ENCODE data around the gene ZNF628. TPM values are rescaled to one million over a fixed set of nuclear protein-coding genes. Genes with fewer than 3 reads are reported as not detected.
A peak's percentile ranks its signal among the peaks of the same experiment; 100 is the strongest.

ZNF628 gene
- polyA plus RNA-seq, 1 experiment: 0.12 TPM

- Histone ChIP-seq H3K27me3 (ENCODE audit: control insufficient read depth, insufficient read depth, low read length) (peaks cover 3% of the 10 kb centered on the region), H3K4me3 (ENCODE audit: low read depth, low read length) (no peak overlapping the region), H3K27ac (ENCODE audit: low read depth, low read length) (no peak overlapping the region), H3K9me3 (ENCODE audit: control insufficient read depth, insufficient read depth, low read length) (no peaks in the 10 kb centered on the region)
- TF ChIP-seq CTCF (IDR thresholded peaks at IDR 0.05; ENCODE audit: low read depth, low read length): peak; percentile 90
- DNase-seq (ENCODE audit: low read depth, low spot score): no peak
- CTCF ChIA-PET: interaction anchor here (0.5 to 4.0 kb wide), 59 partner anchors 9 to 986 kb away, joined by 3 to 144 read pairs (median 6); partner anchors contain the start of genes DNAAF3, FIZ1, NAT14 and PPP6R1
- POLR2A ChIA-PET: interaction anchor here (0.6 to 1.7 kb wide), 5 partner anchors 9 to 60 kb away, joined by 3 to 6 read pairs (median 5); partner anchors contain the start of genes UBE2S and ZNF628
Measured at GRCh38 chr19:55467236-55468053, 9.0 kb upstream of the ZNF628 start.

- peaks cover 3% of the 10 kb centered on the region for H3K27me3 ChIP-seq (ENCODE audit: control insufficient read depth, insufficient read depth, low read length)
- no peak overlapping the region for H3K4me3 ChIP-seq (ENCODE audit: low read depth, low read length)
- CTCF ChIA-PET: interaction anchor here (0.5 to 4.0 kb wide), 43 partner anchors 9 to 380 kb away, joined by 3 to 144 read pairs (median 7); partner anchors contain the start of genes DNAAF3, NAT14, PPP6R1 and SSC5D
- TF ChIP-seq CTCF (IDR thresholded peaks at IDR 0.05; ENCODE audit: low read depth, low read length): no peak
- DNase-seq (ENCODE audit: low read depth, low spot score): no peak
- H3K9me3 ChIP-seq (ENCODE audit: control insufficient read depth, insufficient read depth, low read length): no peaks in the 10 kb centered on the region
- H3K27ac ChIP-seq (ENCODE audit: low read depth, low read length): no peak overlapping the region
- POLR2A ChIA-PET: interaction anchor here (1.0 to 1.7 kb wide), 4 partner anchors 8 to 60 kb away, joined by 3 to 6 read pairs (median 6); partner anchors contain the start of genes UBE2S and ZNF628
Measured at GRCh38 chr19:55468054-55468393, 8.4 kb upstream of the ZNF628 start.

- no peak for DNase-seq (ENCODE audit: low read depth, low spot score)
- no peaks in the 10 kb centered on the region for H3K27me3 ChIP-seq (ENCODE audit: control insufficient read depth, insufficient read depth, low read length)
- no peak overlapping the region for H3K4me3 ChIP-seq (ENCODE audit: low read depth, low read length)
- ChIA-PET POLR2A (no interaction called here), CTCF (interaction anchor here (0.5 to 0.9 kb wide), 2 partner anchors 10 to 33 kb away, joined by 3 to 8 read pairs; partner anchors contain the start of gene ISOC2)
- H3K27ac ChIP-seq (ENCODE audit: low read depth, low read length): no peak overlapping the region
- no peaks in the 10 kb centered on the region for H3K9me3 ChIP-seq (ENCODE audit: control insufficient read depth, insufficient read depth, low read length)
- TF ChIP-seq CTCF (IDR thresholded peaks at IDR 0.05; ENCODE audit: low read depth, low read length): no peak
Measured at GRCh38 chr19:55471266-55471665, 5.2 kb upstream of the ZNF628 start.

GRCh38 chr19:55472463-55472862 lies 4.0 kb upstream of the ZNF628 start:
- Histone ChIP-seq H3K27ac (ENCODE audit: low read depth, low read length) (no peak overlapping the region), H3K27me3 (ENCODE audit: control insufficient read depth, insufficient read depth, low read length) (no peaks in the 10 kb centered on the region), H3K4me3 (ENCODE audit: low read depth, low read length) (no peak overlapping the region), H3K9me3 (ENCODE audit: control insufficient read depth, insufficient read depth, low read length) (no peaks in the 10 kb centered on the region)
- no peak for DNase-seq (ENCODE audit: low read depth, low spot score)
- CTCF ChIA-PET: no interaction called here
- no peak for TF ChIP-seq CTCF (IDR thresholded peaks at IDR 0.05; ENCODE audit: low read depth, low read length)
- POLR2A ChIA-PET: no interaction called here

Data from AG04450 (cell line).